GM12878 (cell line): ENCODE data around the gene COL15A1. TPM values are rescaled to one million over a fixed set of nuclear protein-coding genes. Genes with fewer than 3 reads are reported as not detected.

Source experiments
- ATAC-seq: fragments of 200-7000 bp; cut with Tn5 transposase; 3 replicates; pipeline ENCODE4 v1.9.1; 2020; ENCODE audit warnings: mild to moderate bottlenecking, moderate library complexity
- BruUV-seq: library from RNA; stranded (reverse); fragments of 400-500 nt; replicated peaks from 2 replicates; lab custom pipeline; 2021; lab: Mats Ljungman, UMichigan
- CTCF ChIA-PET: fragments of 300-600 bp; sonication (Branson Sonifier 250); formaldehyde crosslinking; extraction: SDS; loops from one replicate; lab custom pipeline; 2021; ENCODE audit warnings: inconsistent platforms; lab: Yijun Ruan, JAX
- POLR2A ChIA-PET: fragments of 350-600 bp; formaldehyde crosslinking; extraction: SDS; loops from one replicate; lab custom pipeline; 2021; ENCODE audit warnings: inconsistent platforms; lab: Charles Lee
- RAD21 ChIA-PET: fragments of 300-600 bp; sonication (Branson Sonifier 250); formaldehyde crosslinking; loops from one replicate; lab custom pipeline; 2023; ENCODE audit warnings: antibody characterized with exemption; ENCODE audit not compliant: unreplicated experiment; lab: Charles Lee
- SMC1A ChIA-PET: fragments of 300-600 bp; sonication (Branson Sonifier 250); formaldehyde crosslinking; loops from one replicate; lab custom pipeline; 2023; ENCODE audit not compliant: unreplicated experiment, uncharacterized antibody; lab: Charles Lee
- DNase-seq: peaks from one replicate; pipeline ENCODE4 v3.0.0-alpha.2; 2011; ENCODE audit warnings: low read depth, low spot score
- FAIRE-seq: peaks from 3 replicates; lab custom pipeline; 2011; peaks lifted over from hg19 to GRCh38; lab: Jason Lieb, UNC
- H2AFZ ChIP-seq: 2 replicates; pipeline ENCODE4 v1.6.0; 2011; ENCODE audit warnings: low read depth, low read length, control low read depth; ENCODE audit not compliant: control insufficient read depth
- H3K27ac ChIP-seq: 2 replicates; pipeline ENCODE4 v1.5.1; 2011; ENCODE audit warnings: control low read depth; ENCODE audit not compliant: control insufficient read depth, insufficient read depth
- H3K27me3 ChIP-seq, 2 experiments: replicated peaks in 1 of 2; 2 replicates each; pipeline versions ENCODE4 v1.6.0 to v1.6.1; 2011; ENCODE audit warnings: low read length in 1 of 2; ENCODE audit not compliant: control insufficient read depth in 2 of 2, insufficient read depth in 2 of 2
- H3K36me3 ChIP-seq, 2 experiments: 2 replicates each; pipeline ENCODE4 v1.5.1; 2011; ENCODE audit warnings: low read length in 1 of 2; ENCODE audit not compliant: control insufficient read depth in 2 of 2, insufficient read depth in 2 of 2
- H3K4me1 ChIP-seq: 2 replicates; pipeline ENCODE4 v1.6.1; 2011; ENCODE audit warnings: mild to moderate bottlenecking, low read length, moderate library complexity, mixed read lengths; ENCODE audit not compliant: control insufficient read depth, insufficient read depth
- H3K4me2 ChIP-seq: 2 replicates; pipeline ENCODE4 v1.6.0; 2011; ENCODE audit warnings: control low read depth; ENCODE audit not compliant: control insufficient read depth, insufficient read depth
- H3K4me3 ChIP-seq: fragments of 200-600 bp; sonication (generic); 2 replicates; pipeline ENCODE4 v1.5.1; 2016
- H3K79me2 ChIP-seq: 2 replicates; pipeline ENCODE4 v1.6.0; 2011; ENCODE audit warnings: low read length; ENCODE audit not compliant: control insufficient read depth, insufficient read depth
- H3K9ac ChIP-seq: 2 replicates; pipeline ENCODE4 v1.8.0; 2011; ENCODE audit warnings: low read length, control low read depth, mixed read lengths; ENCODE audit not compliant: control insufficient read depth, insufficient read depth
- H3K9me3 ChIP-seq: replicated peaks from 3 replicates; pipeline ENCODE4 v1.5.1; 2011; ENCODE audit warnings: mild to moderate bottlenecking, low read length; ENCODE audit not compliant: control insufficient read depth, insufficient read depth
- H4K20me1 ChIP-seq: 2 replicates; pipeline ENCODE4 v1.6.0; 2011; ENCODE audit not compliant: control insufficient read depth, insufficient read depth
- BCL11A ChIP-seq: IDR thresholded peaks from 2 replicates; pipeline ENCODE4 v1.6.1; 2011; ENCODE audit warnings: low read depth, low read length
- CREB1 ChIP-seq: IDR thresholded peaks from 2 replicates; pipeline ENCODE4 v1.6.1; 2012; ENCODE audit warnings: low read depth, mild to moderate bottlenecking, inconsistent platforms
- HDAC2 ChIP-seq: fragments of 200-600 bp; sonication (generic); IDR thresholded peaks from 2 replicates; pipeline ENCODE4 v1.6.1; 2017
- IRF3 ChIP-seq: fragments of 450-650 bp; IDR thresholded peaks from 2 replicates; pipeline ENCODE4 v1.6.1; 2014; ENCODE audit warnings: mild to moderate bottlenecking
- NFYB ChIP-seq: IDR thresholded peaks from 2 replicates; pipeline ENCODE4 v1.6.1; 2011; ENCODE audit warnings: low read depth, mild to moderate bottlenecking, low read length, improper control_type of control experiment, moderate library complexity; ENCODE audit not compliant: insufficient read depth
- ZBTB4 ChIP-seq: fragments of 450-650 bp; formaldehyde crosslinking; IDR thresholded peaks from 2 replicates; pipeline ENCODE4 v1.4.0; 2022; ENCODE audit warnings: mild to moderate bottlenecking, moderate library complexity
- ZSCAN29 ChIP-seq: fragments of 450-650 bp; IDR thresholded peaks from 2 replicates; pipeline ENCODE4 v1.6.1; 2017; ENCODE audit warnings: mild to moderate bottlenecking, moderate library complexity
- WGBS: methylation state at CpG from one replicate; pipeline ENCODE4 v1.1.6; 2016; ENCODE audit warnings: low lambda C conversion rate; ENCODE audit not compliant: insufficient replicate concordance, insufficient coverage; ENCODE audit errors: missing lambda C conversion rate; 5-methylcytosine and 5-hydroxymethylcytosine counted together
- in situ Hi-C: fragments of 300-500 bp; cut with MboI; formaldehyde crosslinking; loops from 9 replicates; pipeline ENCODE4 v1.14.3; 2018; ENCODE audit warnings: mixed read lengths
- intact Hi-C: fragments of 100-400 bp; cut with micrococcal nuclease; formaldehyde crosslinking; loops from one replicate; pipeline ENCODE4 v1.14.2; 2022; ENCODE audit not compliant: unreplicated experiment
- polyA plus RNA-seq, 11 experiments: library from polyadenylated mRNA; depleted of rRNA in 4 of 11; unstranded in 6 of 11; stranded (reverse) in 5 of 11; fragments of >200 nt; fragmentation: Nextera tagmentation in 4 of 11; fragmentation: Illumina TruSeq in 1 of 11; extraction: Ambion mirVana in 4 of 11; extraction: Trizol in 1 of 11; gene quantifications; 1 replicate in 1 of 11; 2 replicates in 10 of 11; pipeline versions ENCODE4 v1.2.1 to v1.2.3, GENCODE V29; 2011 to 2016; ENCODE audit warnings: inconsistent platforms in 2 of 11, missing spikeins in 2 of 11, low read depth in 1 of 11
- total RNA-seq, 4 experiments: library from RNA; depleted of rRNA in 3 of 4; stranded (reverse); fragments of >200 nt in 3 of 4; fragmentation: Illumina TruSeq in 1 of 4; extraction: Trizol in 1 of 4; gene quantifications; 2 replicates each; pipeline versions ENCODE4 v1.2.1 to v1.2.3, GENCODE V29; 2013 to 2021

The COL15A1 gene
- total and polyA plus RNA-seq, 10 of the 15 experiments (the other 5 are each of a cell fraction or from before 2014, with no cell fraction given) = 0.01 to 0.28 (median 0.06) TPM; not detected in 2

GRCh38 chr9:98961513-98962180, 17.9 kb downstream of the COL15A1 start:
- Histone ChIP-seq H3K79me2 (no peaks in the 10 kb centered on the region), H3K9ac (no peak overlapping the region), H3K27me3 (peaks cover 0 to 2% of the 10 kb centered on the region in 2 experiments; a peak in 1 of 4 replicates), H3K4me2 (no peak overlapping the region), H3K36me3 (no peaks in the 10 kb centered on the region), H2AFZ (no peak overlapping the region), H3K9me3 (no peaks in the 10 kb centered on the region; the same call in 2 of the 3 replicates), H4K20me1 (no peaks in the 10 kb centered on the region; the same call in 1 of the 2 replicates), H3K4me3 (no peak overlapping the region), H3K27ac (no peak overlapping the region), H3K4me1 (no peaks in the 10 kb centered on the region)
- in situ Hi-C loops = no loop called here
- ChIA-PET RAD21 (no interaction called here), POLR2A (no interaction called here), SMC1A (no interaction called here), CTCF (no interaction called here)
- DNase-seq (no peak), FAIRE-seq (no peak), ATAC-seq (no peak)
- intact Hi-C loops = no loop called here
- no TSS peak for BruUV-seq
- 37% methylated on average over 15 of the region's 16 CpGs for WGBS
- TF ChIP-seq HDAC2 (no peak), NFYB (no peak)

GRCh38 chr9:98962181-98962560, 18.5 kb downstream of the COL15A1 start:
- Histone ChIP-seq H3K9ac (no peak overlapping the region), H3K79me2 (no peaks in the 10 kb centered on the region), H3K36me3 (no peaks in the 10 kb centered on the region), H3K9me3 (no peaks in the 10 kb centered on the region), H3K4me3 (no peak overlapping the region), H3K27me3 (peaks cover 0 to 2% of the 10 kb centered on the region in 2 experiments; a peak in 1 of 4 replicates), H3K4me1 (no peaks in the 10 kb centered on the region), H4K20me1 (no peaks in the 10 kb centered on the region; the same call in 1 of the 2 replicates), H2AFZ (no peak overlapping the region), H3K27ac (no peak overlapping the region), H3K4me2 (no peak overlapping the region)
- DNase-seq (no peak), FAIRE-seq (no peak), ATAC-seq (no peak)
- in situ Hi-C loops (no loop called here), intact Hi-C loops (no loop called here)
- SMC1A ChIA-PET = no interaction called here
- CTCF ChIA-PET = no interaction called here
- WGBS = 20% methylated on average over 7 of the region's 7 CpGs
- POLR2A ChIA-PET = no interaction called here
- RAD21 ChIA-PET = no interaction called here
- no TSS peak for BruUV-seq
- TF ChIP-seq IRF3 (no peak), CREB1 (no peak), ZBTB4 (no peak), BCL11A (no peak), ZSCAN29 (no peak)
